Gastroesophageal sphincter (tissue), 3 donors: ENCODE measurements around the gene PGP.

Experiments used
- EP300 ChIP-seq: sonication (generic); formaldehyde crosslinking; IDR thresholded peaks from one replicate; pipeline ENCODE4 v1.6.1; 2017; ENCODE audit warnings: antibody characterized with exemption, mild to moderate bottlenecking
- POLR2A ChIP-seq, 2 donors: fragments of 450-650 bp; IDR thresholded peaks; one replicate each; pipeline ENCODE4 v1.6.1; 2017; ENCODE audit warnings: antibody characterized with exemption in 2 of 2, mild to moderate bottlenecking in 2 of 2, moderate library complexity in 1 of 2
- POLR2AphosphoS5 ChIP-seq: sonication (generic); formaldehyde crosslinking; IDR thresholded peaks from one replicate; pipeline ENCODE4 v1.6.1; 2017; ENCODE audit warnings: antibody characterized with exemption
- TF ChIP-seq, protein P1 (sequence below), 4 experiments: fragments of 200-600 bp in 2 of 4; fragments of 450-650 bp in 2 of 4; sonication (generic) in 1 of 4; IDR thresholded peaks; one replicate each; pipeline ENCODE4 v1.5.1; 2017 to 2019; ENCODE audit warnings: antibody characterized with exemption in 4 of 4, mild to moderate bottlenecking in 2 of 4, moderate library complexity in 2 of 4

DNA sequence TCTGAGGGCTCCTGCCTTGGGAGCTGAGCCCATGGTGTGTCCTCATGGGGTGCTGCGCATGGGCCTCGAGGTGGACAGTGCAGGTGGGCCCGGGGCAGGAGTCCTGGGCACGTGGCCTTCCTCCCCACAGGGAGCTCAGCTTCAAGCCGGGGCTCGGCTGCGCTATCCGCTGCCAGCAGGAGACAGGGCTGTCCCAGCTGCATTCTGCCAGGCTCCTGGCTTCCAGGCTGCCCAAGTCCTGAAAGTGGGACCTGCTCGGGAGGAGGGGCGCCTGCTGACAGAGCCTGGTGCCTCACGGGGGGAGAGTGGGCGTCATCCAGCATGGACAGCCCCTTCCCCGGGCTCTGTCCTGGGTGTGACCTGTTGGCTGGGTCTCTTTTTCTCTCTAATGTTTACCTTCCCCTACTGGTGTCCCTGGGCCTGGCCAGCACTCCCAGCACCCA lies 51.9 kb downstream of the PGP start:
- TF ChIP-seq, protein P1, sequence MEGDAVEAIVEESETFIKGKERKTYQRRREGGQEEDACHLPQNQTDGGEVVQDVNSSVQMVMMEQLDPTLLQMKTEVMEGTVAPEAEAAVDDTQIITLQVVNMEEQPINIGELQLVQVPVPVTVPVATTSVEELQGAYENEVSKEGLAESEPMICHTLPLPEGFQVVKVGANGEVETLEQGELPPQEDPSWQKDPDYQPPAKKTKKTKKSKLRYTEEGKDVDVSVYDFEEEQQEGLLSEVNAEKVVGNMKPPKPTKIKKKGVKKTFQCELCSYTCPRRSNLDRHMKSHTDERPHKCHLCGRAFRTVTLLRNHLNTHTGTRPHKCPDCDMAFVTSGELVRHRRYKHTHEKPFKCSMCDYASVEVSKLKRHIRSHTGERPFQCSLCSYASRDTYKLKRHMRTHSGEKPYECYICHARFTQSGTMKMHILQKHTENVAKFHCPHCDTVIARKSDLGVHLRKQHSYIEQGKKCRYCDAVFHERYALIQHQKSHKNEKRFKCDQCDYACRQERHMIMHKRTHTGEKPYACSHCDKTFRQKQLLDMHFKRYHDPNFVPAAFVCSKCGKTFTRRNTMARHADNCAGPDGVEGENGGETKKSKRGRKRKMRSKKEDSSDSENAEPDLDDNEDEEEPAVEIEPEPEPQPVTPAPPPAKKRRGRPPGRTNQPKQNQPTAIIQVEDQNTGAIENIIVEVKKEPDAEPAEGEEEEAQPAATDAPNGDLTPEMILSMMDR (IDR thresholded peaks at IDR 0.05), result no peak
- TF ChIP-seq POLR2AphosphoS5 (no peak), POLR2A (IDR thresholded peaks at IDR 0.05) (no peak), EP300 (no peak)
